Adrenal gland (tissue), 5 donors: ENCODE measurements around the gene IFNL4.

ENCODE experiments used
- CTCF ChIP-seq, 6 experiments: fragments of 450-650 bp in 4 of 6; fragments of 200-600 bp in 2 of 6; sonication (generic) in 1 of 6; IDR thresholded peaks; 1 replicate in 5 of 6; 2 replicates in 1 of 6; pipeline versions ENCODE4 v1.5.1 to v1.8.0; 2016 to 2021; ENCODE audit warnings: antibody characterized with exemption in 6 of 6, mild to moderate bottlenecking in 2 of 6, moderate library complexity in 1 of 6
- POLR2A ChIP-seq, 2 donors: fragments of 450-650 bp; IDR thresholded peaks; one replicate each; pipeline ENCODE4 v1.6.1; 2017; ENCODE audit warnings: antibody characterized with exemption in 2 of 2, mild to moderate bottlenecking in 2 of 2, moderate library complexity in 1 of 2
- donor health status: DM: no; HTN: no; CAD: no.

DNA sequence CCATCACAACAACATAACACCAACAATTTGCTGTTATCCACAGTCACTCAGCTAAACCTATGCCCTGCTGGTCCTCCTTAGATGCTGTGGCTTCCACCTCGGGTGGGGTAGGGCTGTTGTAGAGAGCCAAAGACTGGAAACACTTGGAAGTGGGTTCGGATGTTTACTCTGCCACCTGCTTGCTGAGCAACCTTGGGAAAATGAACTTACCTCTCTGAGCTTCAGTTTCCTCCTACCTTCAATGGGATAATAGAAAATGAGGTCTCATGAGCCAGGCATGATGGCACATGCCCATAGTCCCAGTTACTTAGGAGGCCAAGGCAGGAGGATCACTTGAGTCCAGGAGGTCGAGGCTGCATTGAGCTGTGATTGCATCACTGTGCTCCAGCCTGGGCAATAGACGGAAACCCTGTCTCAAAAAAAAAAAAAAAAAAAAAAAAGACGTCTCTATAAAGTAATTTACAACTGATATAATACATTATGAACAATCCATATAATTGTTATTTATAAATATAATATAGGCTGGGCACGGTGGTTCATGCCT is 41.3 kb downstream of the IFNL4 start:
- TF ChIP-seq CTCF (IDR thresholded peaks at IDR 0.05) (no peak), POLR2A (IDR thresholded peaks at IDR 0.05) (no peak)
